ENCODE measurements around the gene STOML2. TPM values are rescaled to one million over a fixed set of nuclear protein-coding genes. Genes with fewer than 3 reads are reported as not detected.
A peak's percentile ranks its signal among the peaks of the same experiment; 100 is the strongest.

STOML2 gene
- total and polyA plus RNA-seq, 2 experiments from 2014 or later = 114 to 210 TPM

- Mint-ChIP-seq H3K4me1 (no peaks in the 10 kb centered on the region), H3K4me3 (no peak overlapping the region)
Measured at GRCh38 chr9:35056571-35057270, 46.2 kb downstream of the STOML2 start.

More at GRCh38 chr9:35056571-35057270, 46.2 kb downstream of the STOML2 start:
- peaks cover 97% of the 10 kb centered on the region for H3K36me3 Mint-ChIP-seq (ENCODE audit: low read depth)
- no peaks in the 10 kb centered on the region for H3K9me3 Mint-ChIP-seq
- TF ChIP-seq POLR2AphosphoS5 (IDR thresholded peaks at IDR 0.05; ENCODE audit: low read depth) (no peak), NANOG (IDR thresholded peaks at IDR 0.05; ENCODE audit: borderline replicate concordance) (no peak), ZNF114 (CRISPR knock-in tag; IDR thresholded peaks at IDR 0.05) (no peak), STAT1 (IDR thresholded peaks at IDR 0.05; ENCODE audit: unreplicated experiment) (no peak), EZH2phosphoT487 (IDR thresholded peaks at IDR 0.05; ENCODE audit: unreplicated experiment) (no peak), ZNF462 (CRISPR knock-in tag; IDR thresholded peaks at IDR 0.05) (no peak), ETS1 (IDR thresholded peaks at IDR 0.05) (no peak), JUNB (IDR thresholded peaks at IDR 0.05; ENCODE audit: unreplicated experiment) (no peak), ZNF331 (CRISPR knock-in tag; IDR thresholded peaks at IDR 0.05; ENCODE audit: low read depth) (no peak), CREB1 (CRISPR knock-in tag; IDR thresholded peaks at IDR 0.05; ENCODE audit: low read depth) (no peak), EZH2 (IDR thresholded peaks at IDR 0.05; ENCODE audit: low read depth, unreplicated experiment) (no peak), CTCF (conservative IDR thresholded peaks at IDR 0.05; ENCODE audit: low read depth in 2 of 2) (no peak)
- TF ChIP-seq, protein P1, sequence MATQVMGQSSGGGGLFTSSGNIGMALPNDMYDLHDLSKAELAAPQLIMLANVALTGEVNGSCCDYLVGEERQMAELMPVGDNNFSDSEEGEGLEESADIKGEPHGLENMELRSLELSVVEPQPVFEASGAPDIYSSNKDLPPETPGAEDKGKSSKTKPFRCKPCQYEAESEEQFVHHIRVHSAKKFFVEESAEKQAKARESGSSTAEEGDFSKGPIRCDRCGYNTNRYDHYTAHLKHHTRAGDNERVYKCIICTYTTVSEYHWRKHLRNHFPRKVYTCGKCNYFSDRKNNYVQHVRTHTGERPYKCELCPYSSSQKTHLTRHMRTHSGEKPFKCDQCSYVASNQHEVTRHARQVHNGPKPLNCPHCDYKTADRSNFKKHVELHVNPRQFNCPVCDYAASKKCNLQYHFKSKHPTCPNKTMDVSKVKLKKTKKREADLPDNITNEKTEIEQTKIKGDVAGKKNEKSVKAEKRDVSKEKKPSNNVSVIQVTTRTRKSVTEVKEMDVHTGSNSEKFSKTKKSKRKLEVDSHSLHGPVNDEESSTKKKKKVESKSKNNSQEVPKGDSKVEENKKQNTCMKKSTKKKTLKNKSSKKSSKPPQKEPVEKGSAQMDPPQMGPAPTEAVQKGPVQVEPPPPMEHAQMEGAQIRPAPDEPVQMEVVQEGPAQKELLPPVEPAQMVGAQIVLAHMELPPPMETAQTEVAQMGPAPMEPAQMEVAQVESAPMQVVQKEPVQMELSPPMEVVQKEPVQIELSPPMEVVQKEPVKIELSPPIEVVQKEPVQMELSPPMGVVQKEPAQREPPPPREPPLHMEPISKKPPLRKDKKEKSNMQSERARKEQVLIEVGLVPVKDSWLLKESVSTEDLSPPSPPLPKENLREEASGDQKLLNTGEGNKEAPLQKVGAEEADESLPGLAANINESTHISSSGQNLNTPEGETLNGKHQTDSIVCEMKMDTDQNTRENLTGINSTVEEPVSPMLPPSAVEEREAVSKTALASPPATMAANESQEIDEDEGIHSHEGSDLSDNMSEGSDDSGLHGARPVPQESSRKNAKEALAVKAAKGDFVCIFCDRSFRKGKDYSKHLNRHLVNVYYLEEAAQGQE (IDR thresholded peaks at IDR 0.05; ENCODE audit: unreplicated experiment) = no peak
- H2AFZ ChIP-seq = no peak overlapping the region
- no peak overlapping the region for H3K4me2 ChIP-seq
- H3K27ac ChIP-seq (ENCODE audit: low read depth) = 0 out of 2 replicates have a peak overlapping the region, but pooled peaks have one; percentile 14
- peaks cover 71% of the 10 kb centered on the region for H3K36me3 ChIP-seq (ENCODE audit: insufficient read depth)
- DNase-seq (ENCODE audit: low spot score) (no peak), ATAC-seq (peak; percentile 13; the same call in 1 of the 3 replicates)
- peaks cover 42% of the 10 kb centered on the region for H3F3A ChIP-seq (replicated peaks; ENCODE audit: low read depth)
- H3K9me2 ChIP-seq (ENCODE audit: insufficient read depth) = no peaks in the 10 kb centered on the region
- H3K4me3 ChIP-seq = no peak overlapping the region
- H3K27ac Mint-ChIP-seq = no peak overlapping the region
- peaks cover 5% of the 10 kb centered on the region for H3K27me3 Mint-ChIP-seq (ENCODE audit: insufficient read depth, low read depth, poor library complexity)
- no peaks in the 10 kb centered on the region for H3K4me1 ChIP-seq (ENCODE audit: insufficient read depth)
- peaks cover 28% of the 10 kb centered on the region for H4K20me1 ChIP-seq (replicated peaks; ENCODE audit: insufficient read depth)
- H3K27me3 ChIP-seq (ENCODE audit: insufficient read depth) = no peaks in the 10 kb centered on the region
- H3K79me2 ChIP-seq (replicated peaks; ENCODE audit: insufficient read depth) = no peaks in the 10 kb centered on the region; the same call in 1 of the 2 replicates
